K562 (cell line): ENCODE data around the gene CNDP2. TPM values are rescaled to one million over a fixed set of nuclear protein-coding genes. Genes with fewer than 3 reads are reported as not detected.

Experiments used
- ELF4 ChIP-seq: fragments of 450-650 bp; formaldehyde crosslinking; IDR thresholded peaks from 2 replicates; pipeline ENCODE4 v1.4.0; 2022; ENCODE audit warnings: missing genetic modification characterization
- FOXK1 ChIP-seq: sonication (generic); formaldehyde crosslinking; IDR thresholded peaks from 2 replicates; pipeline ENCODE4 v1.8.0; 2022; ENCODE audit warnings: missing genetic modification reagents, mild to moderate bottlenecking, borderline replicate concordance
- GATA2 ChIP-seq: sonication (generic); formaldehyde crosslinking; IDR thresholded peaks from 2 replicates; pipeline ENCODE4 v1.4.0; 2020; ENCODE audit warnings: mild to moderate bottlenecking, missing genetic modification reagents
- KAT2B ChIP-seq: IDR thresholded peaks from one replicate; pipeline ENCODE4 v1.6.1; 2012; ENCODE audit warnings: low read depth, mild to moderate bottlenecking, control low read depth, inconsistent platforms, low read length, moderate library complexity
- KAT8 ChIP-seq: fragments of 450-650 bp; IDR thresholded peaks from 2 replicates; pipeline ENCODE4 v1.6.1; 2016; ENCODE audit warnings: low read depth, mild to moderate bottlenecking
- MTA3 ChIP-seq: fragments of 450-650 bp; formaldehyde crosslinking; IDR thresholded peaks from 2 replicates; pipeline ENCODE4 v1.6.1; 2017; ENCODE audit warnings: mild to moderate bottlenecking, borderline replicate concordance
- PHF8 ChIP-seq: fragments of 200-600 bp; sonication (generic); IDR thresholded peaks from 2 replicates; pipeline ENCODE4 v1.6.1; 2012; ENCODE audit warnings: mixed run types, mild to moderate bottlenecking, inconsistent platforms, low read length, moderate library complexity, borderline replicate concordance
- POLR3A ChIP-seq: IDR thresholded peaks from 2 replicates; pipeline ENCODE4 v1.6.1; 2011; ENCODE audit warnings: borderline replicate concordance, mild to moderate bottlenecking, moderate library complexity; ENCODE audit not compliant: insufficient read length, insufficient read depth; ENCODE audit errors: extremely low read depth
- POU5F1 ChIP-seq: fragments of 150-350 bp; IDR thresholded peaks from 2 replicates; pipeline ENCODE4 v1.6.1; 2014; ENCODE audit warnings: borderline replicate concordance, low read length, low read depth, mild to moderate bottlenecking; ENCODE audit not compliant: partially characterized antibody
- RBFOX2 ChIP-seq: fragments of 200-400 bp; formaldehyde crosslinking; IDR thresholded peaks from 2 replicates; pipeline ENCODE4 v1.6.1; 2017; ENCODE audit warnings: low read depth, mild to moderate bottlenecking, low read length, moderate library complexity
- SAFB ChIP-seq: fragments of 200-400 bp; formaldehyde crosslinking; IDR thresholded peaks from 2 replicates; pipeline ENCODE4 v1.6.1; 2017; ENCODE audit warnings: low read depth, low read length, borderline replicate concordance
- SP1 ChIP-seq: sonication (generic); formaldehyde crosslinking; IDR thresholded peaks from 2 replicates; pipeline ENCODE4 v1.8.1; 2022; ENCODE audit warnings: mild to moderate bottlenecking, missing genetic modification reagents
- ZFP36 ChIP-seq: fragments of 150-350 bp; IDR thresholded peaks from 2 replicates; pipeline ENCODE4 v1.6.1; 2018; ENCODE audit warnings: low read length, low read depth; ENCODE audit not compliant: partially characterized antibody
- ZNF165 ChIP-seq: fragments of 250-450 bp; sonication (Bioruptor Pico); IDR thresholded peaks from 2 replicates; pipeline ENCODE4 v1.4.0; 2020; ENCODE audit warnings: borderline replicate concordance
- ZNF324 ChIP-seq: fragments of 250-450 bp; sonication (Bioruptor Pico); IDR thresholded peaks from 2 replicates; pipeline ENCODE4 v1.4.0; 2020; ENCODE audit warnings: mild to moderate bottlenecking
- ZZZ3 ChIP-seq: fragments of 450-650 bp; IDR thresholded peaks from 2 replicates; pipeline ENCODE4 v1.6.1; 2016; ENCODE audit warnings: antibody characterized with exemption, mild to moderate bottlenecking, moderate library complexity
- polyA plus RNA-seq, 8 experiments: library from polyadenylated mRNA; depleted of rRNA in 4 of 8; stranded (reverse) in 5 of 8; unstranded in 3 of 8; fragments of >200 nt; fragmentation: Nextera tagmentation in 2 of 8; fragmentation: Illumina TruSeq in 1 of 8; extraction: Ambion mirVana in 2 of 8; extraction: Trizol in 1 of 8; gene quantifications; 2 replicates each; pipeline versions ENCODE4 v1.2.1 to v1.2.3, GENCODE V29; 2011 to 2014; ENCODE audit warnings: inconsistent platforms in 1 of 8, missing spikeins in 1 of 8
- total RNA-seq, 7 experiments: library from RNA; depleted of rRNA in 6 of 7; stranded (reverse); fragments of >200 nt in 6 of 7; fragmentation: Illumina TruSeq in 2 of 7; extraction: Trizol in 2 of 7; gene quantifications; 2 replicates each; pipeline versions ENCODE4 v1.2.1 to v1.2.3, GENCODE V29; 2011 to 2021; ENCODE audit warnings: low replicate concordance in 1 of 7
- TF ChIP-seq, protein P1 (sequence below): fragments of 450-650 bp; formaldehyde crosslinking; IDR thresholded peaks from 2 replicates; pipeline ENCODE4 v1.4.0; 2022; ENCODE audit warnings: missing genetic modification characterization
- TF ChIP-seq, protein P2 (sequence below): fragments of 450-650 bp; formaldehyde crosslinking; IDR thresholded peaks from 2 replicates; pipeline ENCODE4 v1.4.0; 2020; ENCODE audit warnings: mild to moderate bottlenecking, moderate library complexity
- TF ChIP-seq, protein P3 (sequence below): sonication (generic); formaldehyde crosslinking; IDR thresholded peaks from 2 replicates; pipeline ENCODE4 v1.8.0; 2022; ENCODE audit warnings: missing genetic modification reagents, mild to moderate bottlenecking, borderline replicate concordance
- TF ChIP-seq, protein P4 (sequence below): fragments of 250-450 bp; sonication (Bioruptor Pico); IDR thresholded peaks from 2 replicates; pipeline ENCODE4 v1.5.0; 2021; ENCODE audit warnings: mild to moderate bottlenecking, borderline replicate concordance

The CNDP2 gene
- total and polyA plus RNA-seq, 9 of the 15 experiments (the other 6 are each of a cell fraction or from before 2014, with no cell fraction given): 34.1 to 128 (median 53.8) TPM

DNA sequence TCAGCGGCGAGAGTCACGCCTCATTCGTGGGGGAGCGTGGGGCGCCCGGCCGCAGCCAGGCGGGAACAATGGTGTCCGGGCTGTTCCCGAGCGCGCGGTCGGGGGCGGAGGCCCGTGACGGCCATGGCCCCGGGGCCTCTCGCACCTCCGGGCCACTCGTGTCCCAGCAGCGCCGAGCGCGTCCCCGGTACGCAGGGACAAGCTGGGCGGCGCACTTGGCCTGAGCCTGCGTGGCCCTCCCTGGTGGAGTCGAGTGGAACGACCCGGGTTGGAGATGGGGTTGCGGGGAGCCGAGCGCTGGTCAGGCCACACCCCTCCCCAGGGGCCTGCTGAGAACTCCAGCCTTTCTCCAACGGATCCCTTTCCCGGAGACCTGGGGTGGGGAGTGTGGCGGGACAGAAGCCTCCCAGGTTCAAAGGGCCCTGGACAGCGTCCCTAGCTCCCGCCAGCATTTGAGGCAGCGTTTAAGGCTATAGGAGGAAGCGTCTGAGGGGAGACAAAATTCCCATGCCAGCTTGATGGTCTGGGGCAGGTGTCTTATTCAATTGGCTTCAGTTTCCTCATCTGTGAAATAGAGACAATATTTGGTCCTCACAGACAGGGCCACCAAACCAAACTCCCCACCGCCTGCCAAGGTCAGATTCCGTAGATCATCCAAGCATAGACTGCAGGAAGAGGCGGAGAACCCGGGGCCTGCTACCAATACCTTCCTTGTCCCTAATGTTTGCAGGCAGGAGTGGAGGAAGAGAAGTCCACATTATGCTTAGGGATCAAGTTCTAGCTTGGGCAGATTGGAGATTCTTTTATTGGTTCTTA lies 553 bp downstream of the CNDP2 start (continued):
- TF ChIP-seq KAT8 (no peak), RBFOX2 (peak; percentile 78), ZNF165 (CRISPR knock-in tag) (no peak), ZZZ3 (no peak), POU5F1 (no peak), MTA3 (0 out of 2 replicates have a peak, but pooled peaks have one; percentile 36), SAFB (peak; percentile 90), GATA2 (CRISPR knock-in tag) (no peak), KAT2B (no peak), ZNF324 (CRISPR knock-in tag) (no peak), POLR3A (no peak), ZFP36 (no peak), SP1 (CRISPR knock-in tag) (no peak), FOXK1 (CRISPR knock-in tag) (no peak), PHF8 (peak; percentile 40; the same call in 1 of the 2 replicates), ELF4 (CRISPR knock-in tag) (no peak)
- TF ChIP-seq, protein P1, sequence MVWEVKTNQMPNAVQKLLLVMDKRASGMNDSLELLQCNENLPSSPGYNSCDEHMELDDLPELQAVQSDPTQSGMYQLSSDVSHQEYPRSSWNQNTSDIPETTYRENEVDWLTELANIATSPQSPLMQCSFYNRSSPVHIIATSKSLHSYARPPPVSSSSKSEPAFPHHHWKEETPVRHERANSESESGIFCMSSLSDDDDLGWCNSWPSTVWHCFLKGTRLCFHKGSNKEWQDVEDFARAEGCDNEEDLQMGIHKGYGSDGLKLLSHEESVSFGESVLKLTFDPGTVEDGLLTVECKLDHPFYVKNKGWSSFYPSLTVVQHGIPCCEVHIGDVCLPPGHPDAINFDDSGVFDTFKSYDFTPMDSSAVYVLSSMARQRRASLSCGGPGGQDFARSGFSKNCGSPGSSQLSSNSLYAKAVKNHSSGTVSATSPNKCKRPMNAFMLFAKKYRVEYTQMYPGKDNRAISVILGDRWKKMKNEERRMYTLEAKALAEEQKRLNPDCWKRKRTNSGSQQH (CRISPR knock-in tag): no peak
- TF ChIP-seq, protein P2, sequence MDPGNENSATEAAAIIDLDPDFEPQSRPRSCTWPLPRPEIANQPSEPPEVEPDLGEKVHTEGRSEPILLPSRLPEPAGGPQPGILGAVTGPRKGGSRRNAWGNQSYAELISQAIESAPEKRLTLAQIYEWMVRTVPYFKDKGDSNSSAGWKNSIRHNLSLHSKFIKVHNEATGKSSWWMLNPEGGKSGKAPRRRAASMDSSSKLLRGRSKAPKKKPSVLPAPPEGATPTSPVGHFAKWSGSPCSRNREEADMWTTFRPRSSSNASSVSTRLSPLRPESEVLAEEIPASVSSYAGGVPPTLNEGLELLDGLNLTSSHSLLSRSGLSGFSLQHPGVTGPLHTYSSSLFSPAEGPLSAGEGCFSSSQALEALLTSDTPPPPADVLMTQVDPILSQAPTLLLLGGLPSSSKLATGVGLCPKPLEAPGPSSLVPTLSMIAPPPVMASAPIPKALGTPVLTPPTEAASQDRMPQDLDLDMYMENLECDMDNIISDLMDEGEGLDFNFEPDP (CRISPR knock-in tag): no peak
- TF ChIP-seq, protein P3, sequence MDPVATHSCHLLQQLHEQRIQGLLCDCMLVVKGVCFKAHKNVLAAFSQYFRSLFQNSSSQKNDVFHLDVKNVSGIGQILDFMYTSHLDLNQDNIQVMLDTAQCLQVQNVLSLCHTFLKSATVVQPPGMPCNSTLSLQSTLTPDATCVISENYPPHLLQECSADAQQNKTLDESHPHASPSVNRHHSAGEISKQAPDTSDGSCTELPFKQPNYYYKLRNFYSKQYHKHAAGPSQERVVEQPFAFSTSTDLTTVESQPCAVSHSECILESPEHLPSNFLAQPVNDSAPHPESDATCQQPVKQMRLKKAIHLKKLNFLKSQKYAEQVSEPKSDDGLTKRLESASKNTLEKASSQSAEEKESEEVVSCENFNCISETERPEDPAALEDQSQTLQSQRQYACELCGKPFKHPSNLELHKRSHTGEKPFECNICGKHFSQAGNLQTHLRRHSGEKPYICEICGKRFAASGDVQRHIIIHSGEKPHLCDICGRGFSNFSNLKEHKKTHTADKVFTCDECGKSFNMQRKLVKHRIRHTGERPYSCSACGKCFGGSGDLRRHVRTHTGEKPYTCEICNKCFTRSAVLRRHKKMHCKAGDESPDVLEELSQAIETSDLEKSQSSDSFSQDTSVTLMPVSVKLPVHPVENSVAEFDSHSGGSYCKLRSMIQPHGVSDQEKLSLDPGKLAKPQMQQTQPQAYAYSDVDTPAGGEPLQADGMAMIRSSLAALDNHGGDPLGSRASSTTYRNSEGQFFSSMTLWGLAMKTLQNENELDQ (CRISPR knock-in tag): no peak
- TF ChIP-seq, protein P4, sequence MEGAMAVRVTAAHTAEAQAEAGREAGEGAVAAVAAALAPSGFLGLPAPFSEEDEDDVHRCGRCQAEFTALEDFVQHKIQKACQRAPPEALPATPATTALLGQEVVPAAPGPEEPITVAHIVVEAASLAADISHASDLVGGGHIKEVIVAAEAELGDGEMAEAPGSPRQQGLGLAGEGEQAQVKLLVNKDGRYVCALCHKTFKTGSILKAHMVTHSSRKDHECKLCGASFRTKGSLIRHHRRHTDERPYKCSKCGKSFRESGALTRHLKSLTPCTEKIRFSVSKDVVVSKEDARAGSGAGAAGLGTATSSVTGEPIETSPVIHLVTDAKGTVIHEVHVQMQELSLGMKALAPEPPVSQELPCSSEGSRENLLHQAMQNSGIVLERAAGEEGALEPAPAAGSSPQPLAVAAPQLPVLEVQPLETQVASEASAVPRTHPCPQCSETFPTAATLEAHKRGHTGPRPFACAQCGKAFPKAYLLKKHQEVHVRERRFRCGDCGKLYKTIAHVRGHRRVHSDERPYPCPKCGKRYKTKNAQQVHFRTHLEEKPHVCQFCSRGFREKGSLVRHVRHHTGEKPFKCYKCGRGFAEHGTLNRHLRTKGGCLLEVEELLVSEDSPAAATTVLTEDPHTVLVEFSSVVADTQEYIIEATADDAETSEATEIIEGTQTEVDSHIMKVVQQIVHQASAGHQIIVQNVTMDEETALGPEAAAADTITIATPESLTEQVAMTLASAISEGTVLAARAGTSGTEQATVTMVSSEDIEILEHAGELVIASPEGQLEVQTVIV (CRISPR knock-in tag): no peak
